GM12878 (cell line): Measurements from ENCODE around the gene CTRL. TPM values are rescaled to one million over a fixed set of nuclear protein-coding genes. Genes with fewer than 3 reads are reported as not detected.

Source experiments
- ATAC-seq: fragments of 200-7000 bp; cut with Tn5 transposase; 3 replicates; pipeline ENCODE4 v1.9.1; 2020; ENCODE audit warnings: mild to moderate bottlenecking, moderate library complexity
- BruUV-seq: library from RNA; stranded (reverse); fragments of 400-500 nt; replicated peaks from 2 replicates; lab custom pipeline; 2021; lab: Mats Ljungman, UMichigan
- CTCF ChIA-PET: fragments of 300-600 bp; sonication (Branson Sonifier 250); formaldehyde crosslinking; extraction: SDS; loops from one replicate; lab custom pipeline; 2021; ENCODE audit warnings: inconsistent platforms; lab: Yijun Ruan, JAX
- POLR2A ChIA-PET: fragments of 350-600 bp; formaldehyde crosslinking; extraction: SDS; loops from one replicate; lab custom pipeline; 2021; ENCODE audit warnings: inconsistent platforms; lab: Charles Lee
- RAD21 ChIA-PET: fragments of 300-600 bp; sonication (Branson Sonifier 250); formaldehyde crosslinking; loops from one replicate; lab custom pipeline; 2023; ENCODE audit warnings: antibody characterized with exemption; ENCODE audit not compliant: unreplicated experiment; lab: Charles Lee
- SMC1A ChIA-PET: fragments of 300-600 bp; sonication (Branson Sonifier 250); formaldehyde crosslinking; loops from one replicate; lab custom pipeline; 2023; ENCODE audit not compliant: unreplicated experiment, uncharacterized antibody; lab: Charles Lee
- DNase-seq: peaks from one replicate; pipeline ENCODE4 v3.0.0-alpha.2; 2011; ENCODE audit warnings: low read depth, low spot score
- FAIRE-seq: peaks from 3 replicates; lab custom pipeline; 2011; peaks lifted over from hg19 to GRCh38; lab: Jason Lieb, UNC
- H2AFZ ChIP-seq: 2 replicates; pipeline ENCODE4 v1.6.0; 2011; ENCODE audit warnings: low read depth, low read length, control low read depth; ENCODE audit not compliant: control insufficient read depth
- H3K27ac ChIP-seq: 2 replicates; pipeline ENCODE4 v1.5.1; 2011; ENCODE audit warnings: control low read depth; ENCODE audit not compliant: control insufficient read depth, insufficient read depth
- H3K27me3 ChIP-seq, 2 experiments: replicated peaks in 1 of 2; 2 replicates each; pipeline versions ENCODE4 v1.6.0 to v1.6.1; 2011; ENCODE audit warnings: low read length in 1 of 2; ENCODE audit not compliant: control insufficient read depth in 2 of 2, insufficient read depth in 2 of 2
- H3K36me3 ChIP-seq, 2 experiments: 2 replicates each; pipeline ENCODE4 v1.5.1; 2011; ENCODE audit warnings: low read length in 1 of 2; ENCODE audit not compliant: control insufficient read depth in 2 of 2, insufficient read depth in 2 of 2
- H3K4me1 ChIP-seq: 2 replicates; pipeline ENCODE4 v1.6.1; 2011; ENCODE audit warnings: mild to moderate bottlenecking, low read length, moderate library complexity, mixed read lengths; ENCODE audit not compliant: control insufficient read depth, insufficient read depth
- H3K4me2 ChIP-seq: 2 replicates; pipeline ENCODE4 v1.6.0; 2011; ENCODE audit warnings: control low read depth; ENCODE audit not compliant: control insufficient read depth, insufficient read depth
- H3K4me3 ChIP-seq: fragments of 200-600 bp; sonication (generic); 2 replicates; pipeline ENCODE4 v1.5.1; 2016
- H3K79me2 ChIP-seq: 2 replicates; pipeline ENCODE4 v1.6.0; 2011; ENCODE audit warnings: low read length; ENCODE audit not compliant: control insufficient read depth, insufficient read depth
- H3K9ac ChIP-seq: 2 replicates; pipeline ENCODE4 v1.8.0; 2011; ENCODE audit warnings: low read length, control low read depth, mixed read lengths; ENCODE audit not compliant: control insufficient read depth, insufficient read depth
- H3K9me3 ChIP-seq: replicated peaks from 3 replicates; pipeline ENCODE4 v1.5.1; 2011; ENCODE audit warnings: mild to moderate bottlenecking, low read length; ENCODE audit not compliant: control insufficient read depth, insufficient read depth
- H4K20me1 ChIP-seq: 2 replicates; pipeline ENCODE4 v1.6.0; 2011; ENCODE audit not compliant: control insufficient read depth, insufficient read depth
- BCL11A ChIP-seq: IDR thresholded peaks from 2 replicates; pipeline ENCODE4 v1.6.1; 2011; ENCODE audit warnings: low read depth, low read length
- CHD2 ChIP-seq: IDR thresholded peaks from 2 replicates; pipeline ENCODE4 v1.6.1; 2011; ENCODE audit warnings: low read depth, low read length, improper control_type of control experiment, borderline replicate concordance
- CREB1 ChIP-seq: IDR thresholded peaks from 2 replicates; pipeline ENCODE4 v1.6.1; 2012; ENCODE audit warnings: low read depth, mild to moderate bottlenecking, inconsistent platforms
- DPF2 ChIP-seq: fragments of 450-650 bp; IDR thresholded peaks from 2 replicates; pipeline ENCODE4 v1.6.1; 2017; ENCODE audit warnings: mild to moderate bottlenecking
- EP300 ChIP-seq, 2 experiments: fragments of 150-350 bp in 1 of 2; IDR thresholded peaks; 2 replicates each; pipeline ENCODE4 v1.6.1; 2011 to 2012; ENCODE audit warnings: low read depth in 2 of 2, low read length in 2 of 2, borderline replicate concordance in 1 of 2, improper control_type of control experiment in 1 of 2, inconsistent platforms in 1 of 2; ENCODE audit not compliant: control insufficient read depth in 1 of 2
- HDGF ChIP-seq: fragments of 450-650 bp; IDR thresholded peaks from 2 replicates; pipeline ENCODE4 v1.6.1; 2016; ENCODE audit warnings: antibody characterized with exemption
- IKZF1 ChIP-seq: fragments of 450-650 bp; conservative IDR thresholded peaks from 2 replicates; pipeline ENCODE4 v1.6.1; 2017; ENCODE audit warnings: antibody characterized with exemption, mild to moderate bottlenecking
- IKZF2 ChIP-seq, 2 experiments: fragments of 450-650 bp; IDR thresholded peaks; 2 replicates each; pipeline ENCODE4 v1.6.1; 2017; ENCODE audit warnings: mild to moderate bottlenecking in 2 of 2, moderate library complexity in 2 of 2
- KDM1A ChIP-seq: fragments of 200-600 bp; sonication (generic); IDR thresholded peaks from 2 replicates; pipeline ENCODE4 v1.6.1; 2016; ENCODE audit warnings: borderline replicate concordance
- KLF5 ChIP-seq: fragments of 450-650 bp; IDR thresholded peaks from 2 replicates; pipeline ENCODE4 v1.6.1; 2014; ENCODE audit warnings: mild to moderate bottlenecking; ENCODE audit not compliant: partially characterized antibody
- MYC ChIP-seq: IDR thresholded peaks from 2 replicates; pipeline ENCODE4 v1.6.1; 2011; ENCODE audit warnings: mild to moderate bottlenecking, low read length, moderate library complexity, inconsistent platforms; ENCODE audit not compliant: insufficient read depth, insufficient replicate concordance, insufficient read length, severe bottlenecking
- NBN ChIP-seq: fragments of 450-650 bp; IDR thresholded peaks from 2 replicates; pipeline ENCODE4 v1.6.1; 2016
- NFXL1 ChIP-seq: fragments of 450-650 bp; IDR thresholded peaks from 2 replicates; pipeline ENCODE4 v1.6.1; 2017; ENCODE audit warnings: antibody characterized with exemption, mild to moderate bottlenecking, borderline replicate concordance
- PML ChIP-seq: IDR thresholded peaks from 2 replicates; pipeline ENCODE4 v1.6.1; 2012; ENCODE audit warnings: low read length, inconsistent platforms
- POLR2A ChIP-seq: IDR thresholded peaks from 2 replicates; pipeline ENCODE4 v1.6.1; 2011; ENCODE audit warnings: low read depth, mild to moderate bottlenecking, low read length
- POLR2AphosphoS5 ChIP-seq: IDR thresholded peaks from 2 replicates; pipeline ENCODE4 v1.6.1; 2011; ENCODE audit warnings: mild to moderate bottlenecking, low read length, inconsistent platforms
- SIN3A ChIP-seq: IDR thresholded peaks from 2 replicates; pipeline ENCODE4 v1.6.1; 2012; ENCODE audit warnings: low read depth, low read length, improper control_type of control experiment
- SREBF1 ChIP-seq: IDR thresholded peaks from 2 replicates; pipeline ENCODE4 v1.6.1; 2012; ENCODE audit warnings: mild to moderate bottlenecking, low read length
- TCF3 ChIP-seq: IDR thresholded peaks from 2 replicates; pipeline ENCODE4 v1.6.1; 2012; ENCODE audit warnings: low read depth, mild to moderate bottlenecking, low read length, borderline replicate concordance; ENCODE audit not compliant: insufficient read depth
- YY1 ChIP-seq: IDR thresholded peaks from 2 replicates; pipeline ENCODE4 v1.6.1; 2011; ENCODE audit warnings: low read depth, mild to moderate bottlenecking, low read length
- ZSCAN29 ChIP-seq: fragments of 450-650 bp; IDR thresholded peaks from 2 replicates; pipeline ENCODE4 v1.6.1; 2017; ENCODE audit warnings: mild to moderate bottlenecking, moderate library complexity
- WGBS: methylation state at CpG from one replicate; pipeline ENCODE4 v1.1.6; 2016; ENCODE audit warnings: low lambda C conversion rate; ENCODE audit not compliant: insufficient replicate concordance, insufficient coverage; ENCODE audit errors: missing lambda C conversion rate; 5-methylcytosine and 5-hydroxymethylcytosine counted together
- in situ Hi-C: fragments of 300-500 bp; cut with MboI; formaldehyde crosslinking; loops from 9 replicates; pipeline ENCODE4 v1.14.3; 2018; ENCODE audit warnings: mixed read lengths
- intact Hi-C: fragments of 100-400 bp; cut with micrococcal nuclease; formaldehyde crosslinking; loops from one replicate; pipeline ENCODE4 v1.14.2; 2022; ENCODE audit not compliant: unreplicated experiment
- polyA plus RNA-seq, 11 experiments: library from polyadenylated mRNA; depleted of rRNA in 4 of 11; unstranded in 6 of 11; stranded (reverse) in 5 of 11; fragments of >200 nt; fragmentation: Nextera tagmentation in 4 of 11; fragmentation: Illumina TruSeq in 1 of 11; extraction: Ambion mirVana in 4 of 11; extraction: Trizol in 1 of 11; gene quantifications; 1 replicate in 1 of 11; 2 replicates in 10 of 11; pipeline versions ENCODE4 v1.2.1 to v1.2.3, GENCODE V29; 2011 to 2016; ENCODE audit warnings: inconsistent platforms in 2 of 11, missing spikeins in 2 of 11, low read depth in 1 of 11
- total RNA-seq, 4 experiments: library from RNA; depleted of rRNA in 3 of 4; stranded (reverse); fragments of >200 nt in 3 of 4; fragmentation: Illumina TruSeq in 1 of 4; extraction: Trizol in 1 of 4; gene quantifications; 2 replicates each; pipeline versions ENCODE4 v1.2.1 to v1.2.3, GENCODE V29; 2013 to 2021
- TF ChIP-seq, protein P1 (sequence below): fragments of 450-650 bp; IDR thresholded peaks from 2 replicates; pipeline ENCODE4 v1.6.1; 2017; ENCODE audit warnings: mild to moderate bottlenecking, moderate library complexity

Gene CTRL
- total and polyA plus RNA-seq, 10 of the 15 experiments (the other 5 are each of a cell fraction or from before 2014, with no cell fraction given) = 1.1 to 4.9 (median 2.6) TPM

DNA sequence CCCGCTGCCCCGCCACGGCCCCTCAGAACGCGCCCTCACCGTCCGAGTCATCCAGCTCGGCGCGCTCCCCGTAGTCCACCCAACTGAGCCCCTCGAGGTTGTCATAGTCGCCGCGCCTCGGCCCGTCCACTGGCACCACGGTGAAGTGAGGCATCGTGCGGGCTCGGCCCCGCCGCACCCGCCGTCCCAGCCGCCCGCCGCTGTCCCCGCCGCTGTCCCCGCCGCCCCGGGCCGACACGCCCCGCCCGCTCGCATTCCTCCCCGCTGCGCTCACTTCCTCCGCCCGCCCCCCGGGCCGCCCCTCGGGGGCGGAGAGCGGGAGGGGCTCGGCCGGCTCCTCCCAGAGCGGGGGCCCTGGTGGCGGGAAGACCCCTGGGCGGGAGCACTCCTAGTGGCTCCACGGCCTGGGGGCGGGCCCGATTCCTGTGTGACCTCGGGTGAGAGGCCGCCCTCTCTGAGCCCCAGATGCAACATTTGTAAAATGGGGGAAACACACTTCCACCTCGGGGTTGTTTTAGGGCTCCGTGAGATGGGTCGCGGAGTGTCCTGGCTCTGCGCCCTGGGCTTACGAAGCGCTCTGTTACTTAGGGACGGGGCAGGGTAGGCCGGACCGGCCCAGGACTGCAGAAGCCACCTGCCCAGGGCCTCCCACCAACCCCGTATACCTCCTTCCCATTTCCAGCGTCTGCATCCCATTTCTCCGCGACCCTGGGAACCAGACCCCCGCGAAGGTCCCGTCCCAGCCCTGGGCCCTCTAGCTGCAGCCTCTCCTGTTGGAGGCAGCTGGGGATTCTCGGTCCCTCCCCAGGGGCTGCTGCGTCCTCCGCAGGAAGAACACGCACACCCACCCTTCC, 37.0 kb upstream of the CTRL start, which contains the start of gene SLC12A4:
Gene SLC12A4, minus strand, starts transcription at position 238 of the 854 bp plus-strand sequence. Its CDS starts 84 bp downstream, at position 154.
- under 1% methylated on average over 32 of the region's 78 CpGs for WGBS
- Histone ChIP-seq H3K36me3 (no peaks in the 10 kb centered on the region), H3K27me3 (no peaks in the 10 kb centered on the region), H3K4me1 (peaks cover 21% of the 10 kb centered on the region), H3K9ac (peak within 1 kb of the TSS; percentile 89), H3K79me2 (peaks cover 20% of the 10 kb centered on the region), H4K20me1 (no peaks in the 10 kb centered on the region), H3K27ac (peak within 1 kb of the TSS; percentile 76), H2AFZ (peak within 1 kb of the TSS; percentile 89), H3K4me2 (peak within 1 kb of the TSS; percentile 96), H3K4me3 (peak within 1 kb of the TSS; percentile 96), H3K9me3 (no peaks in the 10 kb centered on the region)
- BruUV-seq = no TSS peak
- RAD21 ChIA-PET = interaction anchor here (1.0 to 2.0 kb wide), 3 partner anchors 16 to 106 kb away, joined by 3 to 10 read pairs (median 3); partner anchors contain the start of gene PSMB10
- POLR2A ChIA-PET = interaction anchor here (0.5 to 2.8 kb wide), 10 partner anchors 14 to 105 kb away, joined by 3 to 16 read pairs (median 4); partner anchors contain the start of gene PSMB10
- CTCF ChIA-PET = interaction anchor here (0.6 to 3.7 kb wide), 4 partner anchors 16 to 72 kb away, joined by 3 to 22 read pairs (median 4); no protein-coding TSS in a partner anchor
- peak; percentile 64 for FAIRE-seq
- DNase-seq = no peak
- peak; percentile 88 for ATAC-seq
- intact Hi-C loops = loop anchor here (2.0 kb wide), 2 partner anchors 16 to 72 kb away; no protein-coding TSS in a partner anchor
- SMC1A ChIA-PET = no interaction called here
- in situ Hi-C loops = no loop called here
- peak; percentile 99 for TF ChIP-seq NFXL1
- TF ChIP-seq PML = 0 out of 2 replicates have a peak, but pooled peaks have one; percentile 38
- TF ChIP-seq CHD2 = no peak
- no peak for TF ChIP-seq EP300 (IDR thresholded peaks at IDR 0.05; ENCODE audit: borderline replicate concordance in 1 of 2, control insufficient read depth in 1 of 2, low read depth in 2 of 2, low read length in 2 of 2)
- TF ChIP-seq ZSCAN29 = no peak
- peak in 1 of 2 experiments; percentile 15; a peak in 1 of 4 replicates for TF ChIP-seq IKZF2 (IDR thresholded peaks at IDR 0.05)
- TF ChIP-seq MYC = peak; percentile 46
- TF ChIP-seq POLR2AphosphoS5 = peak; percentile 50; the same call in 1 of the 2 replicates
- no peak for TF ChIP-seq BCL11A
- TF ChIP-seq KDM1A = no peak
- peak; percentile 76 for TF ChIP-seq IKZF1
- TF ChIP-seq SREBF1 = no peak
- 0 out of 2 replicates have a peak, but pooled peaks have one; percentile 5 for TF ChIP-seq CREB1
- TF ChIP-seq SIN3A = peak; percentile 47; the same call in 1 of the 2 replicates
- TF ChIP-seq DPF2 = peak; percentile 62; the same call in 1 of the 2 replicates
- TF ChIP-seq, protein P1, sequence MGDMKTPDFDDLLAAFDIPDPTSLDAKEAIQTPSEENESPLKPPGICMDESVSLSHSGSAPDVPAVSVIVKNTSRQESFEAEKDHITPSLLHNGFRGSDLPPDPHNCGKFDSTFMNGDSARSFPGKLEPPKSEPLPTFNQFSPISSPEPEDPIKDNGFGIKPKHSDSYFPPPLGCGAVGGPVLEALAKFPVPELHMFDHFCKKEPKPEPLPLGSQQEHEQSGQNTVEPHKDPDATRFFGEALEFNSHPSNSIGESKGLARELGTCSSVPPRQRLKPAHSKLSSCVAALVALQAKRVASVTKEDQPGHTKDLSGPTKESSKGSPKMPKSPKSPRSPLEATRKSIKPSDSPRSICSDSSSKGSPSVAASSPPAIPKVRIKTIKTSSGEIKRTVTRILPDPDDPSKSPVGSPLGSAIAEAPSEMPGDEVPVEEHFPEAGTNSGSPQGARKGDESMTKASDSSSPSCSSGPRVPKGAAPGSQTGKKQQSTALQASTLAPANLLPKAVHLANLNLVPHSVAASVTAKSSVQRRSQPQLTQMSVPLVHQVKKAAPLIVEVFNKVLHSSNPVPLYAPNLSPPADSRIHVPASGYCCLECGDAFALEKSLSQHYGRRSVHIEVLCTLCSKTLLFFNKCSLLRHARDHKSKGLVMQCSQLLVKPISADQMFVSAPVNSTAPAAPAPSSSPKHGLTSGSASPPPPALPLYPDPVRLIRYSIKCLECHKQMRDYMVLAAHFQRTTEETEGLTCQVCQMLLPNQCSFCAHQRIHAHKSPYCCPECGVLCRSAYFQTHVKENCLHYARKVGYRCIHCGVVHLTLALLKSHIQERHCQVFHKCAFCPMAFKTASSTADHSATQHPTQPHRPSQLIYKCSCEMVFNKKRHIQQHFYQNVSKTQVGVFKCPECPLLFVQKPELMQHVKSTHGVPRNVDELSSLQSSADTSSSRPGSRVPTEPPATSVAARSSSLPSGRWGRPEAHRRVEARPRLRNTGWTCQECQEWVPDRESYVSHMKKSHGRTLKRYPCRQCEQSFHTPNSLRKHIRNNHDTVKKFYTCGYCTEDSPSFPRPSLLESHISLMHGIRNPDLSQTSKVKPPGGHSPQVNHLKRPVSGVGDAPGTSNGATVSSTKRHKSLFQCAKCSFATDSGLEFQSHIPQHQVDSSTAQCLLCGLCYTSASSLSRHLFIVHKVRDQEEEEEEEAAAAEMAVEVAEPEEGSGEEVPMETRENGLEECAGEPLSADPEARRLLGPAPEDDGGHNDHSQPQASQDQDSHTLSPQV = no peak
- TF ChIP-seq NBN = peak; percentile 88
- TF ChIP-seq POLR2A = peak; percentile 76
- peak; percentile 28 for TF ChIP-seq KLF5
- TF ChIP-seq HDGF = no peak
- TF ChIP-seq YY1 = peak; percentile 55; the same call in 1 of the 2 replicates
- TF ChIP-seq TCF3 = no peak
